D721Med (cell line): ENCODE data around the gene FOXA1.

Source experiments
- DNase-seq: peaks from one replicate; pipeline ENCODE4 v3.0.0; 2011; ENCODE audit warnings: low spot score; ENCODE audit not compliant: insufficient read length
- FAIRE-seq: peaks from 2 replicates; lab custom pipeline; 2011; peaks lifted over from hg19 to GRCh38; lab: Jason Lieb, UNC
- TF ChIP-seq, protein P1 (sequence below): IDR thresholded peaks from 2 replicates; pipeline ENCODE4 v1.5.1; 2012; ENCODE audit warnings: mild to moderate bottlenecking, control low read depth; ENCODE audit not compliant: insufficient read depth; ENCODE audit errors: missing control alignments

Gene FOXA1

GRCh38 chr14:37594971-37595808 lies at the start of gene FOXA1, which contains the start of gene TTC6:
Gene FOXA1, minus strand, starts transcription at chr14:37595249. Its CDS starts 277 bp downstream, at chr14:37594972.
Gene TTC6, plus strand, starts transcription at chr14:37595629. Its CDS starts 26,436 bp downstream, at chr14:37622065.
- TF ChIP-seq, protein P1, sequence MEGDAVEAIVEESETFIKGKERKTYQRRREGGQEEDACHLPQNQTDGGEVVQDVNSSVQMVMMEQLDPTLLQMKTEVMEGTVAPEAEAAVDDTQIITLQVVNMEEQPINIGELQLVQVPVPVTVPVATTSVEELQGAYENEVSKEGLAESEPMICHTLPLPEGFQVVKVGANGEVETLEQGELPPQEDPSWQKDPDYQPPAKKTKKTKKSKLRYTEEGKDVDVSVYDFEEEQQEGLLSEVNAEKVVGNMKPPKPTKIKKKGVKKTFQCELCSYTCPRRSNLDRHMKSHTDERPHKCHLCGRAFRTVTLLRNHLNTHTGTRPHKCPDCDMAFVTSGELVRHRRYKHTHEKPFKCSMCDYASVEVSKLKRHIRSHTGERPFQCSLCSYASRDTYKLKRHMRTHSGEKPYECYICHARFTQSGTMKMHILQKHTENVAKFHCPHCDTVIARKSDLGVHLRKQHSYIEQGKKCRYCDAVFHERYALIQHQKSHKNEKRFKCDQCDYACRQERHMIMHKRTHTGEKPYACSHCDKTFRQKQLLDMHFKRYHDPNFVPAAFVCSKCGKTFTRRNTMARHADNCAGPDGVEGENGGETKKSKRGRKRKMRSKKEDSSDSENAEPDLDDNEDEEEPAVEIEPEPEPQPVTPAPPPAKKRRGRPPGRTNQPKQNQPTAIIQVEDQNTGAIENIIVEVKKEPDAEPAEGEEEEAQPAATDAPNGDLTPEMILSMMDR, result no peak
- DNase-seq (no peak), FAIRE-seq (no peak)

GRCh38 chr14:37643701-37644100 lies 48.7 kb upstream of the FOXA1 start:
- DNase-seq, result no peak
- FAIRE-seq, result no peak

GRCh38 chr14:37642125-37642524 lies 47.1 kb upstream of the FOXA1 start:
- DNase-seq (no peak), FAIRE-seq (no peak)
- TF ChIP-seq, protein P1, result no peak

More at GRCh38 chr14:37643701-37644100, 48.7 kb upstream of the FOXA1 start:
- TF ChIP-seq, protein P1, result no peak

DNA sequence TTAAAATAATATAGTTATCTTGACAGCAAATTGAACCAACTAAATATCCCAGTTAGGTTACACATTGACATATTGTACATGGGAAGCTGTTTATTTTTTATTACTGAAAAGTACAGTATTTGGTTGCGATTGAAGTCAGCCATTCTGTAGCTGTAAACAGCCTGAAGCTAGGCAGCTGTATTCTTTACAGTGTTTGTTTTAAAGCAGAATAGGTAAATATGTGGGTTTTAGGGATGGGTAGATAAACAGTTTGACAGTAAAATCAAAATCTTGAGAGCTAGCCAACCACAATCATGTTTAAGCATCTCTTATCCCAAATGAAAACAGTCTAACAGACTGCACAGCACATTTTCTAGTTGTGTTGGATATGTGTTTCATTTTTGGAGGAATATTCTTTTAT lies 46.1 kb upstream of the FOXA1 start:
- TF ChIP-seq, protein P1, result no peak
- DNase-seq (no peak), FAIRE-seq (no peak)

DNA sequence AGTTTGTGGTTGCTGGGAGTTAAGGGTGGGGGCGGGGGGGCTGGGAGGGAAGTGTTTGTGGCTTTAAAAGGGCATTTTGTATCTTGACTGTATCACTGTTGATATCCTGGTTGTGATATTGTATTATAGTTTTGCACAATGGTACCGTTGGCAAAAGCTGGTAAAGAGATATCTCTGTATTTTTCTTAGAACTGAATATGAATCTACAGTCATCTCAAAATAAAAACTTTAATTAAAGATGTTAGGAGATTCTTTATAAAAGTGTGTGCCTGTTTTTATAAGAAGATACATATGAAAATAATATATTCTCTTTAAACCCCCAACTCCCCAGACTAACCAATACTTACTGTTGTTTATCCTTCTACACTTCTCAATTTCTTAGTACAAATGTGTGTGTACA lies 43.5 kb upstream of the FOXA1 start:
- FAIRE-seq (no peak), DNase-seq (no peak)
- TF ChIP-seq, protein P1, result no peak

- DNase-seq (no peak), FAIRE-seq (no peak)
- TF ChIP-seq, protein P1, result no peak
Measured at GRCh38 chr14:37637341-37637740, 42.3 kb upstream of the FOXA1 start.
